K562 (cell line): Measurements from ENCODE around the gene VAT1L. TPM values are rescaled to one million over a fixed set of nuclear protein-coding genes. Genes with fewer than 3 reads are reported as not detected.

Experiments used
- ARID3A ChIP-seq: IDR thresholded peaks from 2 replicates; pipeline ENCODE4 v1.6.1; 2012; ENCODE audit warnings: low read depth, low read length, improper control_type of control experiment, borderline replicate concordance
- CAMTA2 ChIP-seq: fragments of 250-450 bp; sonication (Bioruptor Pico); conservative IDR thresholded peaks from 2 replicates; pipeline ENCODE4 v1.5.1; 2022
- DDX20 ChIP-seq: fragments of 450-650 bp; IDR thresholded peaks from 2 replicates; pipeline ENCODE4 v1.6.1; 2016; ENCODE audit warnings: missing genetic modification characterization, low read depth, mild to moderate bottlenecking, missing compliant biosample characterization, moderate library complexity
- MYC ChIP-seq, 2 experiments: fragments of 250-450 bp in 1 of 2; sonication (Bioruptor Pico) in 1 of 2; IDR thresholded peaks; 2 replicates each; pipeline versions ENCODE4 v1.5.1 to v1.6.1; 2012 to 2021; ENCODE audit warnings: low read depth in 2 of 2, borderline replicate concordance in 1 of 2, improper control_type of control experiment in 1 of 2, low read length in 1 of 2, mild to moderate bottlenecking in 1 of 2, moderate library complexity in 1 of 2
- RCOR1 ChIP-seq, 2 experiments: IDR thresholded peaks; 2 replicates each; pipeline ENCODE4 v1.6.1; 2012; ENCODE audit warnings: low read depth in 2 of 2, low read length in 2 of 2, borderline replicate concordance in 1 of 2, improper control_type of control experiment in 1 of 2
- WHSC1 ChIP-seq: IDR thresholded peaks from one replicate; pipeline ENCODE4 v1.6.1; 2012; ENCODE audit warnings: low read length, control low read depth, inconsistent platforms
- polyA plus RNA-seq, 8 experiments: library from polyadenylated mRNA; depleted of rRNA in 4 of 8; stranded (reverse) in 5 of 8; unstranded in 3 of 8; fragments of >200 nt; fragmentation: Nextera tagmentation in 2 of 8; fragmentation: Illumina TruSeq in 1 of 8; extraction: Ambion mirVana in 2 of 8; extraction: Trizol in 1 of 8; gene quantifications; 2 replicates each; pipeline versions ENCODE4 v1.2.1 to v1.2.3, GENCODE V29; 2011 to 2014; ENCODE audit warnings: inconsistent platforms in 1 of 8, missing spikeins in 1 of 8
- total RNA-seq, 7 experiments: library from RNA; depleted of rRNA in 6 of 7; stranded (reverse); fragments of >200 nt in 6 of 7; fragmentation: Illumina TruSeq in 2 of 7; extraction: Trizol in 2 of 7; gene quantifications; 2 replicates each; pipeline versions ENCODE4 v1.2.1 to v1.2.3, GENCODE V29; 2011 to 2021; ENCODE audit warnings: low replicate concordance in 1 of 7
- TF ChIP-seq, protein P1 (sequence below): fragments of 450-650 bp; IDR thresholded peaks from 2 replicates; pipeline ENCODE4 v1.6.1; 2016
- TF ChIP-seq, protein P2 (sequence below): fragments of 450-650 bp; IDR thresholded peaks from 2 replicates; pipeline ENCODE4 v1.6.1; 2017; ENCODE audit warnings: antibody characterized with exemption

The VAT1L gene
- total and polyA plus RNA-seq, 9 of the 15 experiments (the other 6 are each of a cell fraction or from before 2014, with no cell fraction given) = 0.01 TPM; not detected in 8

DNA sequence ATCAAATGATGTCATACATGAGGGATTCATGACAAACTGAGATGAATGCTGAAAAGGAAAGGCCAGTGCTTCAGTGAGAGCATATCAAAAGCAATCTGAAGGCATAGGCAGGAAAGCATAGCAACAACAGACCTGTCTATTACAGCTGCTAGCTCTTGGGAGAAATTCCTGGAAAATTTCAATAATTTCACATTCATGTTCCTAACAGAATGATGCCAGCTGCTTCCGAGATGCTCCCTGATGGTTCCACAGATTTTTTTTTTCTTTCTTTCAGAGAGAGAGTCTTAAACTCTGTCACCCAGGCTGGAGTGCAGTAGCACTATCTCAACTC, 183.7 kb downstream of the VAT1L start (continued):
- TF ChIP-seq, protein P1, sequence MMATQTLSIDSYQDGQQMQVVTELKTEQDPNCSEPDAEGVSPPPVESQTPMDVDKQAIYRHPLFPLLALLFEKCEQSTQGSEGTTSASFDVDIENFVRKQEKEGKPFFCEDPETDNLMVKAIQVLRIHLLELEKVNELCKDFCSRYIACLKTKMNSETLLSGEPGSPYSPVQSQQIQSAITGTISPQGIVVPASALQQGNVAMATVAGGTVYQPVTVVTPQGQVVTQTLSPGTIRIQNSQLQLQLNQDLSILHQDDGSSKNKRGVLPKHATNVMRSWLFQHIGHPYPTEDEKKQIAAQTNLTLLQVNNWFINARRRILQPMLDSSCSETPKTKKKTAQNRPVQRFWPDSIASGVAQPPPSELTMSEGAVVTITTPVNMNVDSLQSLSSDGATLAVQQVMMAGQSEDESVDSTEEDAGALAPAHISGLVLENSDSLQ = no peak
- TF ChIP-seq, protein P2, sequence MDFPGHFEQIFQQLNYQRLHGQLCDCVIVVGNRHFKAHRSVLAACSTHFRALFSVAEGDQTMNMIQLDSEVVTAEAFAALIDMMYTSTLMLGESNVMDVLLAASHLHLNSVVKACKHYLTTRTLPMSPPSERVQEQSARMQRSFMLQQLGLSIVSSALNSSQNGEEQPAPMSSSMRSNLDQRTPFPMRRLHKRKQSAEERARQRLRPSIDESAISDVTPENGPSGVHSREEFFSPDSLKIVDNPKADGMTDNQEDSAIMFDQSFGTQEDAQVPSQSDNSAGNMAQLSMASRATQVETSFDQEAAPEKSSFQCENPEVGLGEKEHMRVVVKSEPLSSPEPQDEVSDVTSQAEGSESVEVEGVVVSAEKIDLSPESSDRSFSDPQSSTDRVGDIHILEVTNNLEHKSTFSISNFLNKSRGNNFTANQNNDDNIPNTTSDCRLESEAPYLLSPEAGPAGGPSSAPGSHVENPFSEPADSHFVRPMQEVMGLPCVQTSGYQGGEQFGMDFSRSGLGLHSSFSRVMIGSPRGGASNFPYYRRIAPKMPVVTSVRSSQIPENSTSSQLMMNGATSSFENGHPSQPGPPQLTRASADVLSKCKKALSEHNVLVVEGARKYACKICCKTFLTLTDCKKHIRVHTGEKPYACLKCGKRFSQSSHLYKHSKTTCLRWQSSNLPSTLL = no peak
- TF ChIP-seq DDX20 = no peak
- no peak for TF ChIP-seq RCOR1 (IDR thresholded peaks at IDR 0.05; ENCODE audit: borderline replicate concordance in 1 of 2, low read depth in 2 of 2, low read length in 2 of 2)
- TF ChIP-seq CAMTA2 (CRISPR knock-in tag) = no peak
- no peak for TF ChIP-seq MYC (IDR thresholded peaks at IDR 0.05; ENCODE audit: low read depth, low read length)
- TF ChIP-seq MYC (CRISPR knock-in tag; IDR thresholded peaks at IDR 0.05; ENCODE audit: borderline replicate concordance, low read depth) = no peak
- TF ChIP-seq ARID3A = no peak
- TF ChIP-seq WHSC1 = no peak
